Upper lobe of left lung (tissue), 6 donors: ENCODE results near the gene COL11A1. TPM values are rescaled to one million over a fixed set of nuclear protein-coding genes. Genes with fewer than 3 reads are reported as not detected.

Experiments
- ATAC-seq, 2 donors: fragments of 200-7000 bp; cut with Tn5 transposase; one replicate each; pipeline ENCODE4 v1.9.1; 2022; ENCODE audit warnings: mild to moderate bottlenecking in 2 of 2, moderate library complexity in 2 of 2; ENCODE audit not compliant: low FRiP score in 2 of 2
- DNase-seq, 2 donors: peaks; one replicate each; pipeline ENCODE4 v3.0.0-alpha.2; 2019 to 2020
- H3K27ac ChIP-seq, 4 donors: fragments of 200-600 bp; sonication (generic); one replicate each; pipeline ENCODE4 v1.5.1; 2016 to 2019
- H3K27me3 ChIP-seq, 4 donors: fragments of 200-600 bp; sonication (generic); one replicate each; pipeline ENCODE4 v1.5.1; 2017 to 2019
- H3K36me3 ChIP-seq, 4 donors: fragments of 200-600 bp; sonication (generic); one replicate each; pipeline ENCODE4 v1.5.1; 2016 to 2019
- H3K4me1 ChIP-seq, 4 donors: fragments of 200-600 bp; sonication (generic); one replicate each; pipeline ENCODE4 v1.5.1; 2018 to 2019
- H3K4me3 ChIP-seq, 4 donors: fragments of 200-600 bp; sonication (generic); one replicate each; pipeline ENCODE4 v1.5.1; 2017 to 2019; ENCODE audit warnings: mild to moderate bottlenecking in 2 of 4, moderate library complexity in 1 of 4
- H3K9me3 ChIP-seq, 4 donors: fragments of 200-600 bp; sonication (generic); one replicate each; pipeline ENCODE4 v1.5.1; 2018 to 2019
- EP300 ChIP-seq, 4 donors: sonication (generic); formaldehyde crosslinking; IDR thresholded peaks; one replicate each; pipeline ENCODE4 v1.5.1; 2017; ENCODE audit warnings: antibody characterized with exemption in 4 of 4, control low read depth in 2 of 4
- POLR2A ChIP-seq, 4 donors: fragments of 450-650 bp; IDR thresholded peaks; one replicate each; pipeline ENCODE4 v1.5.1; 2016 to 2017; ENCODE audit warnings: antibody characterized with exemption in 4 of 4, mild to moderate bottlenecking in 2 of 4
- POLR2AphosphoS5 ChIP-seq, 2 donors: sonication (generic); formaldehyde crosslinking; IDR thresholded peaks; one replicate each; pipeline ENCODE4 v1.5.1; 2017; ENCODE audit warnings: antibody characterized with exemption in 2 of 2
- WGBS, 2 donors: methylation state at CpG; one replicate each; pipeline ENCODE4 v1.1.5; 2017 to 2018; 5-methylcytosine and 5-hydroxymethylcytosine counted together
- total RNA-seq, 6 donors: library from RNA; depleted of rRNA in 4 of 6; stranded (reverse); fragments of >200 nt in 4 of 6; gene quantifications; one replicate each; pipeline versions ENCODE4 v1.1.0 to v1.2.1, GENCODE V29; 2016 to 2021
- TF ChIP-seq, protein P1 (sequence below), 6 experiments: fragments of 450-650 bp in 4 of 6; fragments of 200-600 bp in 2 of 6; sonication (generic) in 2 of 6; IDR thresholded peaks; one replicate each; pipeline ENCODE4 v1.5.1; 2016 to 2019; ENCODE audit warnings: antibody characterized with exemption in 6 of 6
- donor health status: DM: no; HTN: no; CAD: no; lungs with moderate emphysema.
- donor health status: DM: no; HTN: yes; CAD: no; lungs with severe emphysema.

Gene COL11A1
- 1 to 10 TPM in 2 of 6 donors, under 1 TPM in 4; 0.23 to 1.0 (median 0.73) TPM for total RNA-seq

DNA sequence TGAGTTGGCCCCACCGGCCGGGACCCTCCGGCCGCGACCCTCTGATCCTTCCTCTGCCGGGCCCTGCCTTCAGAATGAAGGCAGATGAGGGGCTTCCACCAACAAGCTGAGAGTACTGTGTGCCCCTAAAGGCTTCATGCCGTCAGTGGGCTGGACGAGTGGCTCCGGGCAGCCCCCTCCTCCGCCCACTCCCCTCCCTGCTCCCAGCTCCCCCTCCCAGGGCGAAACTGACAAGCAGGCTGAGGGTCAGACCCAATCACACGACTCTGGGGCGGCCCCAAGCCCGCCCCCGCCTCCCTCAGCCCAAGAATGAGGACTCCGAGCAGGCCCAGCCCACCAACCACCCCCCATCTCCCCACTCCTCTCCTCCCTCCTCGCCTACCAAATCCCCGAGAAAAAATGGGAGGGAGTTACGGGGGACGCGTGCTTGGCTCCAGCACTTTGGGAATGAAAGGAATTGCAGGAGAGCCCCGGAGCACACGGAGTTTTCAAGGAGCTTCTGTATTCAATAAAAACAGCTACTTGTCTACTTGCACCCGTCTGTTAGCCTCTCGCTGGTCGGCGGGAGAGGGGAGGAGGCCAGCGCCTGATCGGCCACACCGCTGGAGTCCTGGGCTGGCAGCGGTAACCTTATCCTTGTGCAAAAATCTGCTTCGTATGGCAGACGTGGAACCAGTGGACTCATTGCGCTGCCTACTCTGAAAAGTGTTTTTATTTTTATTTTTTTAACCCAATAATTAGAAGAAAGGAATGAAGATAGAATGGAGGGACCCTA lies at the start of gene COL11A1:
Gene COL11A1 (minus strand): TSS at position 147 of the 775 bp plus-strand sequence. CDS start 344 bp downstream, outside the sequence.
- WGBS, 2 donors: 9 to 11% methylated on average over 23 to 34 of the region's 34 CpGs
- Histone ChIP-seq H3K9me3 (no peaks in the 10 kb centered on the region), H3K4me3 (peak within 1 kb of the TSS in 3 of 4 donors; percentile 34 to 45 (median 43)), H3K4me1 (peaks cover 20 to 26% (median 21%) of the 10 kb centered on the region in 4 donors), H3K27me3 (no peaks in the 10 kb centered on the region), H3K36me3 (no peaks in the 10 kb centered on the region), H3K27ac (no peak within 1 kb of the TSS)
- no peak for TF ChIP-seq POLR2AphosphoS5 (IDR thresholded peaks at IDR 0.05)
- ATAC-seq (peak; percentile 59 to 68), DNase-seq (peak; percentile 24 to 62)

DNA sequence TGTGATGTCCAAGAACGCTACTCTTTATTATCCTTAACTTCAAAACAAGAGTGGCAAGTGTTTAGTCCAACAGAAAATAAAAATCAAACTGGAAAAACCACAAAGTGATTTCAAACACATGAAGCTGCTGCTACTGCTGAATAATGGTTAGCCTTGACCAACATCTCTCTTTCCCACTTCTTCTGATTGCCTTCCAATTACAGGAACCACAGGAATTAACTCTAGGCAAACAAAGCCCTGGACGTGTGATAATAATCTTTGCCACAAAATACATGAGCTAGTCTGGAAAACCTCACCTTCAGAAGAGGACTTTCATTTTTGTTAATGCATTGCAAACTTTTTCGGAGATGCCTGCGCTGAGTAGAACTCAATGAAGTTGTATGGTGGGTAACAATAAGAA lies 48.6 kb upstream of the COL11A1 start:
- Histone ChIP-seq H3K27me3 (no peaks in the 10 kb centered on the region), H3K9me3 (no peaks in the 10 kb centered on the region), H3K4me1 (no peaks in the 10 kb centered on the region), H3K4me3 (no peak overlapping the region), H3K27ac (no peak overlapping the region), H3K36me3 (no peaks in the 10 kb centered on the region)
- WGBS, 2 donors: 65 to 70% methylated on average over 4 of the region's 4 CpGs
- TF ChIP-seq, protein P1, sequence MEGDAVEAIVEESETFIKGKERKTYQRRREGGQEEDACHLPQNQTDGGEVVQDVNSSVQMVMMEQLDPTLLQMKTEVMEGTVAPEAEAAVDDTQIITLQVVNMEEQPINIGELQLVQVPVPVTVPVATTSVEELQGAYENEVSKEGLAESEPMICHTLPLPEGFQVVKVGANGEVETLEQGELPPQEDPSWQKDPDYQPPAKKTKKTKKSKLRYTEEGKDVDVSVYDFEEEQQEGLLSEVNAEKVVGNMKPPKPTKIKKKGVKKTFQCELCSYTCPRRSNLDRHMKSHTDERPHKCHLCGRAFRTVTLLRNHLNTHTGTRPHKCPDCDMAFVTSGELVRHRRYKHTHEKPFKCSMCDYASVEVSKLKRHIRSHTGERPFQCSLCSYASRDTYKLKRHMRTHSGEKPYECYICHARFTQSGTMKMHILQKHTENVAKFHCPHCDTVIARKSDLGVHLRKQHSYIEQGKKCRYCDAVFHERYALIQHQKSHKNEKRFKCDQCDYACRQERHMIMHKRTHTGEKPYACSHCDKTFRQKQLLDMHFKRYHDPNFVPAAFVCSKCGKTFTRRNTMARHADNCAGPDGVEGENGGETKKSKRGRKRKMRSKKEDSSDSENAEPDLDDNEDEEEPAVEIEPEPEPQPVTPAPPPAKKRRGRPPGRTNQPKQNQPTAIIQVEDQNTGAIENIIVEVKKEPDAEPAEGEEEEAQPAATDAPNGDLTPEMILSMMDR (IDR thresholded peaks at IDR 0.05): no peak
- TF ChIP-seq POLR2AphosphoS5 (IDR thresholded peaks at IDR 0.05) (no peak), EP300 (IDR thresholded peaks at IDR 0.05) (no peak)
- DNase-seq: no peak
- ATAC-seq: no peak

DNA sequence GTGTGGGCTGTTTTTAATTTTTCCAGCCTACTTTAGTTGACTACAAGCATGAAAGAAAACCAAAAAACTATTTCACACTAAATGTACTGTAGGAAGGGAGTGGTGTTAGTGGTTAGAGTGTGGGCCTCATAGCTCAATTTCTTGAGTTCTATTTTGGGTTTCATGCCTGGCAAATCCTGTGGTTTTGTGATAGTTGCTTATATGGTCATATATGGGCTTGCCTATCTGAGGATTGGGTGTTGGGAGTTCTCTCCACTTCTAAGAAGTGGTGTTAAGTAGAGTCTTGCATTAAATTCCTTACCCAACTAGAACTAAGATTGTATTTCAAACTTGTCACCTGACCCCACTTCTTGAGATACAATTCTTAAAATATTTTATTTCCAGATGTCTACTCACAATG lies 37.8 kb upstream of the COL11A1 start:
- no peak for ATAC-seq
- TF ChIP-seq POLR2A (IDR thresholded peaks at IDR 0.05) (no peak), POLR2AphosphoS5 (IDR thresholded peaks at IDR 0.05) (no peak), EP300 (IDR thresholded peaks at IDR 0.05) (no peak)
- TF ChIP-seq, protein P1 (IDR thresholded peaks at IDR 0.05): no peak
- no peak overlapping the region for H3K4me3 ChIP-seq

DNA sequence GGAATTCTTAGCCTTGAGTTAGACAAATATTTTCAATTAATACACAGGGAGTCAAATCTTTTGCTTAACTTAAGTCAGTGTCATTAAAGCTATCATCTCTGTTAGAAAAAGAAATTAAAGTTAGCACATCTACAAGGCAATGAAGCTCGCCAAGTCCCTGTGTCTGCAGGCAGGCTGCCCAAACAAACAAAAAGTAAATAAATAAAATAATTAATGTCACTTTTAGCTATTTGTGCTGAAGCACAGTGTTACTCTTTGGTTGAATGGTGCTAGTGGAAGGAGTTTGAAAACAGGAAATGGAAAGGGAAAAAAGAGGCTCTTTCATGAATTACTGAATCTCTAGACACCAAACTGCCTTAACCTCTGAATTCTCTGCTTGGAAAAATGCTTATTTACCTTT lies 37.1 kb upstream of the COL11A1 start:
- TF ChIP-seq, protein P1 (IDR thresholded peaks at IDR 0.05): no peak
- DNase-seq (no peak), ATAC-seq (no peak)
- no peak overlapping the region for H3K4me3 ChIP-seq
- no peak overlapping the region for H3K27ac ChIP-seq
- H3K27me3 ChIP-seq: no peaks in the 10 kb centered on the region
- H3K4me1 ChIP-seq: no peaks in the 10 kb centered on the region
- no peaks in the 10 kb centered on the region for H3K9me3 ChIP-seq
- H3K36me3 ChIP-seq: no peaks in the 10 kb centered on the region
- 43 to 56% methylated on average over 1 of the region's 1 CpG for WGBS, 2 donors

More for the DNA sequence above, 37.8 kb upstream of the COL11A1 start:
- Histone ChIP-seq H3K36me3 (no peaks in the 10 kb centered on the region), H3K9me3 (no peaks in the 10 kb centered on the region), H3K27ac (no peak overlapping the region), H3K4me1 (no peaks in the 10 kb centered on the region), H3K27me3 (no peaks in the 10 kb centered on the region)
- no peak for DNase-seq

DNA sequence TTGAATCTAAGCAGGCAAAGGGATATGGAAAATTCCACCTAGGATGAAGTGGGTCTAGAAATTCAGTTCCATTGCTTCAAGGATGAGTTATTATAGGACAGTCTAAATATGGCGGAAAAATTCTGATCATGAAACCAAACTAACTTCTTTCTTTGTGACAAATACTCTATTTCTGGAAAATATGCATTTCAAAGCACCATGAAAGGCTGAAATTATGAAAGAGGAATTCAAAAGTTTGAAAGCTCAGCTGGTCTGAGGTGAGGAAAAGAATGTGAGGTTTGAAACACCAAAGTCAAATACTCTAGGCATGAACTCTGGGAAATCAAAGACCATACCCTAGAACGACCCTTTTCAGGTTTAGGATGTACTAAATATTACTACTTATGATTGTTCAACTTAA lies 36.4 kb upstream of the COL11A1 start:
- Histone ChIP-seq H3K4me3 (no peak overlapping the region), H3K9me3 (no peaks in the 10 kb centered on the region), H3K27me3 (no peaks in the 10 kb centered on the region), H3K36me3 (no peaks in the 10 kb centered on the region), H3K4me1 (no peaks in the 10 kb centered on the region), H3K27ac (no peak overlapping the region)
- ATAC-seq: no peak
- 69 to 81% methylated on average over 2 of the region's 2 CpGs for WGBS, 2 donors
- DNase-seq: no peak
- TF ChIP-seq EP300 (IDR thresholded peaks at IDR 0.05): no peak
- TF ChIP-seq, protein P1 (IDR thresholded peaks at IDR 0.05): no peak
- no peak for TF ChIP-seq POLR2A (IDR thresholded peaks at IDR 0.05)
- no peak for TF ChIP-seq POLR2AphosphoS5 (IDR thresholded peaks at IDR 0.05)
